ENCODE measurements around the gene RS1. TPM values are rescaled to one million over a fixed set of nuclear protein-coding genes. Genes with fewer than 3 reads are reported as not detected.

RS1 gene
- total and polyA plus RNA-seq, 9 of the 15 experiments (the other 6 are each of a cell fraction or from before 2014, with no cell fraction given): not detected

DNA sequence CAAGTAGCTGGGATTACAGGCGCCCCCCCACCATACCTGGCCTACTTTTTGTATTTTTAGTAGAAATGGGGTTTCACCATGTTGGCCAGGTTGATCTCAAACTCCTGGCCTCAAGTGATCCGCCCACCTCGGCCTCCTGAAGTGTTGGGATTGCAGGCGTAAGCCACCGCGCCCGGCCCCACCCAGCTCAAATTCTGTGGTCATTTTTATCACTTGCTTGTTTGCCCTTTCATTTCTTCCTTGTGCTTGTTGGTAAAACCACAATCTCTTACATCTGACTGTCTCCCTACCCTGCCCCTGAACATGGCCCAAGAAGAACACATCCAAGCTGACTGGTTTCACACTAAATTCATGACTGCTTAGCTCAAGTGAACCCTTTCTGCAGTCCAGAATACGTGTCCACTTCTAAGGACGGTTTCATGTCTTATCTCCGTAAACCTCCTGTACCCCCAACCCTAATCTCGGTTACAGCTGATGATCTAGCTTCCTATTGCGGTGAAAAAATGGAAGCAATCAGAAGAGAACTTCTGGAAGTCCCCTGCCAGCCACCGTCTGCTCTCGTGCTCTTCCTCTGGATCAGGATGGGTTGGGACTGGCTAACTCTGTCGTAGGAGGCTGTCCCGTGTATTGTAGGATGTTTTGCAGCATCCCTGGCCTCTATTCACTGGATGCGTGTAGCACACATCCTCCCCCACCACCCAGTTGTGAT, 5.4 kb upstream of the RS1 start (continued):
- TF ChIP-seq HSF4 (CRISPR knock-in tag; IDR thresholded peaks at IDR 0.05; ENCODE audit: borderline replicate concordance) (no peak), NR1H2 (CRISPR knock-in tag; IDR thresholded peaks at IDR 0.05) (no peak), CBFA2T2 (conservative IDR thresholded peaks at IDR 0.05) (peak; percentile 73), ZZZ3 (IDR thresholded peaks at IDR 0.05) (no peak), THRAP3 (IDR thresholded peaks at IDR 0.05; ENCODE audit: borderline replicate concordance) (no peak), HIVEP1 (CRISPR knock-in tag; IDR thresholded peaks at IDR 0.05) (no peak), HEY1 (CRISPR knock-in tag; IDR thresholded peaks at IDR 0.05; ENCODE audit: borderline replicate concordance) (no peak), RBM39 (optimal IDR thresholded peaks at IDR 0.05; ENCODE audit: low read depth, low read length) (no peak), FOS (IDR thresholded peaks at IDR 0.05; ENCODE audit: extremely low read depth, insufficient read length) (no peak), DPF2 (IDR thresholded peaks at IDR 0.05) (0 out of 2 replicates have a peak, but pooled peaks have one; percentile 33), ZNF780A (CRISPR knock-in tag; IDR thresholded peaks at IDR 0.05) (no peak), FOXA1 (IDR thresholded peaks at IDR 0.05; ENCODE audit: borderline replicate concordance) (no peak), SREBF2 (CRISPR knock-in tag; IDR thresholded peaks at IDR 0.05) (no peak), POLR3A (IDR thresholded peaks at IDR 0.05; ENCODE audit: borderline replicate concordance, extremely low read depth, insufficient read depth, insufficient read length) (no peak), RNF2 (IDR thresholded peaks at IDR 0.05) (no peak), RBBP5 (IDR thresholded peaks at IDR 0.05; ENCODE audit: borderline replicate concordance, insufficient read depth, low read length, poor library complexity, severe bottlenecking) (no peak), RCOR1 (IDR thresholded peaks at IDR 0.05; ENCODE audit: borderline replicate concordance in 1 of 2, low read depth in 2 of 2, low read length in 2 of 2) (peak in 1 of 2 experiments; percentile 74; a peak in 1 of 4 replicates)
- TF ChIP-seq, protein P1, sequence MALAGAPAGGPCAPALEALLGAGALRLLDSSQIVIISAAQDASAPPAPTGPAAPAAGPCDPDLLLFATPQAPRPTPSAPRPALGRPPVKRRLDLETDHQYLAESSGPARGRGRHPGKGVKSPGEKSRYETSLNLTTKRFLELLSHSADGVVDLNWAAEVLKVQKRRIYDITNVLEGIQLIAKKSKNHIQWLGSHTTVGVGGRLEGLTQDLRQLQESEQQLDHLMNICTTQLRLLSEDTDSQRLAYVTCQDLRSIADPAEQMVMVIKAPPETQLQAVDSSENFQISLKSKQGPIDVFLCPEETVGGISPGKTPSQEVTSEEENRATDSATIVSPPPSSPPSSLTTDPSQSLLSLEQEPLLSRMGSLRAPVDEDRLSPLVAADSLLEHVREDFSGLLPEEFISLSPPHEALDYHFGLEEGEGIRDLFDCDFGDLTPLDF (CRISPR knock-in tag; IDR thresholded peaks at IDR 0.05): no peak
- TF ChIP-seq, protein P2, sequence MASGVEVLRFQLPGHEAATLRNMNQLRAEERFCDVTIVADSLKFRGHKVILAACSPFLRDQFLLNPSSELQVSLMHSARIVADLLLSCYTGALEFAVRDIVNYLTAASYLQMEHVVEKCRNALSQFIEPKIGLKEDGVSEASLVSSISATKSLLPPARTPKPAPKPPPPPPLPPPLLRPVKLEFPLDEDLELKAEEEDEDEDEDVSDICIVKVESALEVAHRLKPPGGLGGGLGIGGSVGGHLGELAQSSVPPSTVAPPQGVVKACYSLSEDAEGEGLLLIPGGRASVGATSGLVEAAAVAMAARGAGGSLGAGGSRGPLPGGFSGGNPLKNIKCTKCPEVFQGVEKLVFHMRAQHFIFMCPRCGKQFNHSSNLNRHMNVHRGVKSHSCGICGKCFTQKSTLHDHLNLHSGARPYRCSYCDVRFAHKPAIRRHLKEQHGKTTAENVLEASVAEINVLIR (CRISPR knock-in tag; IDR thresholded peaks at IDR 0.05): no peak
- TF ChIP-seq, protein P3, sequence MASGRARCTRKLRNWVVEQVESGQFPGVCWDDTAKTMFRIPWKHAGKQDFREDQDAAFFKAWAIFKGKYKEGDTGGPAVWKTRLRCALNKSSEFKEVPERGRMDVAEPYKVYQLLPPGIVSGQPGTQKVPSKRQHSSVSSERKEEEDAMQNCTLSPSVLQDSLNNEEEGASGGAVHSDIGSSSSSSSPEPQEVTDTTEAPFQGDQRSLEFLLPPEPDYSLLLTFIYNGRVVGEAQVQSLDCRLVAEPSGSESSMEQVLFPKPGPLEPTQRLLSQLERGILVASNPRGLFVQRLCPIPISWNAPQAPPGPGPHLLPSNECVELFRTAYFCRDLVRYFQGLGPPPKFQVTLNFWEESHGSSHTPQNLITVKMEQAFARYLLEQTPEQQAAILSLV (tag; IDR thresholded peaks at IDR 0.05): no peak
- TF ChIP-seq, protein P4, sequence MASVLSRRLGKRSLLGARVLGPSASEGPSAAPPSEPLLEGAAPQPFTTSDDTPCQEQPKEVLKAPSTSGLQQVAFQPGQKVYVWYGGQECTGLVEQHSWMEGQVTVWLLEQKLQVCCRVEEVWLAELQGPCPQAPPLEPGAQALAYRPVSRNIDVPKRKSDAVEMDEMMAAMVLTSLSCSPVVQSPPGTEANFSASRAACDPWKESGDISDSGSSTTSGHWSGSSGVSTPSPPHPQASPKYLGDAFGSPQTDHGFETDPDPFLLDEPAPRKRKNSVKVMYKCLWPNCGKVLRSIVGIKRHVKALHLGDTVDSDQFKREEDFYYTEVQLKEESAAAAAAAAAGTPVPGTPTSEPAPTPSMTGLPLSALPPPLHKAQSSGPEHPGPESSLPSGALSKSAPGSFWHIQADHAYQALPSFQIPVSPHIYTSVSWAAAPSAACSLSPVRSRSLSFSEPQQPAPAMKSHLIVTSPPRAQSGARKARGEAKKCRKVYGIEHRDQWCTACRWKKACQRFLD (CRISPR knock-in tag; IDR thresholded peaks at IDR 0.05): 0 out of 2 replicates have a peak, but pooled peaks have one; percentile 44
- TF ChIP-seq, protein P5, sequence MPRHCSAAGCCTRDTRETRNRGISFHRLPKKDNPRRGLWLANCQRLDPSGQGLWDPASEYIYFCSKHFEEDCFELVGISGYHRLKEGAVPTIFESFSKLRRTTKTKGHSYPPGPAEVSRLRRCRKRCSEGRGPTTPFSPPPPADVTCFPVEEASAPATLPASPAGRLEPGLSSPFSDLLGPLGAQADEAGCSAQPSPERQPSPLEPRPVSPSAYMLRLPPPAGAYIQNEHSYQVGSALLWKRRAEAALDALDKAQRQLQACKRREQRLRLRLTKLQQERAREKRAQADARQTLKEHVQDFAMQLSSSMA (CRISPR knock-in tag; IDR thresholded peaks at IDR 0.05): no peak
- TF ChIP-seq, protein P6, sequence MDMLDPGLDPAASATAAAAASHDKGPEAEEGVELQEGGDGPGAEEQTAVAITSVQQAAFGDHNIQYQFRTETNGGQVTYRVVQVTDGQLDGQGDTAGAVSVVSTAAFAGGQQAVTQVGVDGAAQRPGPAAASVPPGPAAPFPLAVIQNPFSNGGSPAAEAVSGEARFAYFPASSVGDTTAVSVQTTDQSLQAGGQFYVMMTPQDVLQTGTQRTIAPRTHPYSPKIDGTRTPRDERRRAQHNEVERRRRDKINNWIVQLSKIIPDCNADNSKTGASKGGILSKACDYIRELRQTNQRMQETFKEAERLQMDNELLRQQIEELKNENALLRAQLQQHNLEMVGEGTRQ (CRISPR knock-in tag; IDR thresholded peaks at IDR 0.05): no peak

Data from K562 (cell line).